ENCODE data around the gene PLOD1.
"Not testable (repeated sequence)": the region's sequence is repeated elsewhere in the genome, so short reads cannot be mapped to it uniquely, and the experiment has no call there.

PLOD1 gene

GRCh38 chr1:11912482-11913216 lies 21.9 kb upstream of the PLOD1 start:
- not testable (repeated sequence) for DNase-seq

GRCh38 chr1:11913291-11913690 lies 21.2 kb upstream of the PLOD1 start:
- no peak for DNase-seq

- DNase-seq, result no peak
These were observed 20.5 kb upstream of the PLOD1 start for GRCh38 chr1:11914024-11914423.

- DNase-seq, result no peak
These were observed 15.6 kb upstream of the PLOD1 start for GRCh38 chr1:11918799-11919519.

- DNase-seq, result no peak
These were observed 14.9 kb upstream of the PLOD1 start for GRCh38 chr1:11919621-11920020.

- DNase-seq, result no peak
These were observed 14.1 kb upstream of the PLOD1 start for GRCh38 chr1:11920239-11920903.

- no peak for DNase-seq
These were observed 13.5 kb upstream of the PLOD1 start for GRCh38 chr1:11921022-11921421.

- no peak for DNase-seq
These were observed 11.3 kb upstream of the PLOD1 start for GRCh38 chr1:11923069-11923826.

GRCh38 chr1:11923827-11924113 lies 10.7 kb upstream of the PLOD1 start:
- no peak for DNase-seq

GRCh38 chr1:11924334-11925195 lies 10.0 kb upstream of the PLOD1 start:
- no peak for DNase-seq

GRCh38 chr1:11925196-11925937 lies 9.2 kb upstream of the PLOD1 start:
- DNase-seq, result not testable (repeated sequence)

- DNase-seq, result no peak
These were observed 8.6 kb upstream of the PLOD1 start for GRCh38 chr1:11925938-11926292.

- DNase-seq, result no peak
These were observed 6.5 kb upstream of the PLOD1 start for GRCh38 chr1:11927866-11928592.

- DNase-seq, result peak; percentile 53 to 63
These were observed 4.7 kb upstream of the PLOD1 start for GRCh38 chr1:11929849-11930248.

GRCh38 chr1:11930571-11931445 lies 3.7 kb upstream of the PLOD1 start:
- peak in 1 of 2 experiments; percentile 9 for DNase-seq

- DNase-seq, result no peak
These were observed 2.7 kb upstream of the PLOD1 start for GRCh38 chr1:11931845-11932244.

GRCh38 chr1:11935057-11935412 lies 518 bp downstream of the PLOD1 start:
- DNase-seq, result no peak

- not testable (repeated sequence) for DNase-seq
These were observed 1.2 kb downstream of the PLOD1 start for GRCh38 chr1:11935733-11936132.

GRCh38 chr1:11938722-11939526 lies 4.4 kb downstream of the PLOD1 start:
- no peak for DNase-seq

Data from AML-193 (cell line).